A549 (cell line): ENCODE results near the gene VMO1.

ENCODE experiments used
- EP300 ChIP-seq, 2 experiments: fragments of >200 bp; sonication (Bioruptor Twin); formaldehyde crosslinking; IDR thresholded peaks; 2 replicates in 1 of 2; 3 replicates in 1 of 2; pipeline ENCODE4 v1.6.1; 2016 to 2017
- POLR2A ChIP-seq: IDR thresholded peaks from 2 replicates; pipeline ENCODE4 v1.6.1; 2012; ENCODE audit warnings: mild to moderate bottlenecking, low read length
- RAD21 ChIP-seq, 2 experiments: fragments of >200 bp in 1 of 2; sonication (Bioruptor Twin) in 1 of 2; formaldehyde crosslinking in 1 of 2; IDR thresholded peaks in 1 of 2; conservative IDR thresholded peaks in 1 of 2; 2 replicates in 1 of 2; 3 replicates in 1 of 2; pipeline ENCODE4 v1.6.1; 2012 to 2018; ENCODE audit warnings: inconsistent platforms in 1 of 2
- ZC3H11A ChIP-seq: fragments of 450-650 bp; IDR thresholded peaks from 2 replicates; pipeline ENCODE4 v1.6.1; 2014; ENCODE audit warnings: antibody characterized with exemption, mild to moderate bottlenecking
- TF ChIP-seq, protein P1 (sequence below): fragments of >200 bp; sonication (Bioruptor Twin); formaldehyde crosslinking; IDR thresholded peaks from 3 replicates; pipeline ENCODE4 v1.5.1; 2016
- TF ChIP-seq, protein P2 (sequence below): fragments of 200-600 bp; sonication (generic); IDR thresholded peaks from 2 replicates; pipeline ENCODE4 v1.6.1; 2016; ENCODE audit warnings: antibody characterized with exemption, mild to moderate bottlenecking, moderate library complexity
- TF ChIP-seq, protein P3 (sequence below): fragments of 250-450 bp; sonication (Bioruptor Pico); IDR thresholded peaks from 2 replicates; pipeline ENCODE4 v1.5.0; 2021; ENCODE audit warnings: mild to moderate bottlenecking, moderate library complexity, borderline replicate concordance
- TF ChIP-seq, protein P4 (sequence below): fragments of 450-650 bp; IDR thresholded peaks from 2 replicates; pipeline ENCODE4 v1.6.1; 2014; ENCODE audit warnings: antibody characterized with exemption

DNA sequence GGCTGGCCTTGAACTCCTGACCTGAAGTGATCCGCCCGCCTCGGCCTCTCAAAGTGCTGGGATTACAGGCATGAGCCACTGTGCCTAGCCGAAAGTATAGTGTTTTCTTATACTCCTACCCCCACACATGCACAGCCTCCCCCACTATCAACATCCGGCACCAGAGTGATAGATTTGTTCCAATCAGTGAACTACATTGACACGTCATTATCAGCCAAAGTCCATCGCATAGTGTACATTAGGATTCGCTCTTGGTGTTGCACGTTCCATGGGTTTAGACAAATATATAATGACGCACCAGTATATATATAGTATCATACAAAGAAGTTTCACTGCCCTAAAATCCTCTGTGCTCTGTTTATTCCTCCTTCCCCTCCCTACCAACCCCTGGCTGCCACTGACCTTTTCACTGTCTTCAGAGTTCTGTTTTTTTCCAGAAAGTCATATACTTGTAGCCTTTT lies 26.4 kb downstream of the VMO1 start:
- TF ChIP-seq, protein P1, sequence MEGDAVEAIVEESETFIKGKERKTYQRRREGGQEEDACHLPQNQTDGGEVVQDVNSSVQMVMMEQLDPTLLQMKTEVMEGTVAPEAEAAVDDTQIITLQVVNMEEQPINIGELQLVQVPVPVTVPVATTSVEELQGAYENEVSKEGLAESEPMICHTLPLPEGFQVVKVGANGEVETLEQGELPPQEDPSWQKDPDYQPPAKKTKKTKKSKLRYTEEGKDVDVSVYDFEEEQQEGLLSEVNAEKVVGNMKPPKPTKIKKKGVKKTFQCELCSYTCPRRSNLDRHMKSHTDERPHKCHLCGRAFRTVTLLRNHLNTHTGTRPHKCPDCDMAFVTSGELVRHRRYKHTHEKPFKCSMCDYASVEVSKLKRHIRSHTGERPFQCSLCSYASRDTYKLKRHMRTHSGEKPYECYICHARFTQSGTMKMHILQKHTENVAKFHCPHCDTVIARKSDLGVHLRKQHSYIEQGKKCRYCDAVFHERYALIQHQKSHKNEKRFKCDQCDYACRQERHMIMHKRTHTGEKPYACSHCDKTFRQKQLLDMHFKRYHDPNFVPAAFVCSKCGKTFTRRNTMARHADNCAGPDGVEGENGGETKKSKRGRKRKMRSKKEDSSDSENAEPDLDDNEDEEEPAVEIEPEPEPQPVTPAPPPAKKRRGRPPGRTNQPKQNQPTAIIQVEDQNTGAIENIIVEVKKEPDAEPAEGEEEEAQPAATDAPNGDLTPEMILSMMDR = no peak
- no peak for TF ChIP-seq EP300 (IDR thresholded peaks at IDR 0.05)
- TF ChIP-seq, protein P2, sequence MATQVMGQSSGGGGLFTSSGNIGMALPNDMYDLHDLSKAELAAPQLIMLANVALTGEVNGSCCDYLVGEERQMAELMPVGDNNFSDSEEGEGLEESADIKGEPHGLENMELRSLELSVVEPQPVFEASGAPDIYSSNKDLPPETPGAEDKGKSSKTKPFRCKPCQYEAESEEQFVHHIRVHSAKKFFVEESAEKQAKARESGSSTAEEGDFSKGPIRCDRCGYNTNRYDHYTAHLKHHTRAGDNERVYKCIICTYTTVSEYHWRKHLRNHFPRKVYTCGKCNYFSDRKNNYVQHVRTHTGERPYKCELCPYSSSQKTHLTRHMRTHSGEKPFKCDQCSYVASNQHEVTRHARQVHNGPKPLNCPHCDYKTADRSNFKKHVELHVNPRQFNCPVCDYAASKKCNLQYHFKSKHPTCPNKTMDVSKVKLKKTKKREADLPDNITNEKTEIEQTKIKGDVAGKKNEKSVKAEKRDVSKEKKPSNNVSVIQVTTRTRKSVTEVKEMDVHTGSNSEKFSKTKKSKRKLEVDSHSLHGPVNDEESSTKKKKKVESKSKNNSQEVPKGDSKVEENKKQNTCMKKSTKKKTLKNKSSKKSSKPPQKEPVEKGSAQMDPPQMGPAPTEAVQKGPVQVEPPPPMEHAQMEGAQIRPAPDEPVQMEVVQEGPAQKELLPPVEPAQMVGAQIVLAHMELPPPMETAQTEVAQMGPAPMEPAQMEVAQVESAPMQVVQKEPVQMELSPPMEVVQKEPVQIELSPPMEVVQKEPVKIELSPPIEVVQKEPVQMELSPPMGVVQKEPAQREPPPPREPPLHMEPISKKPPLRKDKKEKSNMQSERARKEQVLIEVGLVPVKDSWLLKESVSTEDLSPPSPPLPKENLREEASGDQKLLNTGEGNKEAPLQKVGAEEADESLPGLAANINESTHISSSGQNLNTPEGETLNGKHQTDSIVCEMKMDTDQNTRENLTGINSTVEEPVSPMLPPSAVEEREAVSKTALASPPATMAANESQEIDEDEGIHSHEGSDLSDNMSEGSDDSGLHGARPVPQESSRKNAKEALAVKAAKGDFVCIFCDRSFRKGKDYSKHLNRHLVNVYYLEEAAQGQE = no peak
- TF ChIP-seq, protein P3, sequence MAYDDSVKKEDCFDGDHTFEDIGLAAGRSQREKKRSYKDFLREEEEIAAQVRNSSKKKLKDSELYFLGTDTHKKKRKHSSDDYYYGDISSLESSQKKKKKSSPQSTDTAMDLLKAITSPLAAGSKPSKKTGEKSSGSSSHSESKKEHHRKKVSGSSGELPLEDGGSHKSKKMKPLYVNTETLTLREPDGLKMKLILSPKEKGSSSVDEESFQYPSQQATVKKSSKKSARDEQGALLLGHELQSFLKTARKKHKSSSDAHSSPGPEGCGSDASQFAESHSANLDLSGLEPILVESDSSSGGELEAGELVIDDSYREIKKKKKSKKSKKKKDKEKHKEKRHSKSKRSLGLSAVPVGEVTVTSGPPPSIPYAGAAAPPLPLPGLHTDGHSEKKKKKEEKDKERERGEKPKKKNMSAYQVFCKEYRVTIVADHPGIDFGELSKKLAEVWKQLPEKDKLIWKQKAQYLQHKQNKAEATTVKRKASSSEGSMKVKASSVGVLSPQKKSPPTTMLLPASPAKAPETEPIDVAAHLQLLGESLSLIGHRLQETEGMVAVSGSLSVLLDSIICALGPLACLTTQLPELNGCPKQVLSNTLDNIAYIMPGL = no peak
- no peak for TF ChIP-seq RAD21 (conservative IDR thresholded peaks at IDR 0.05 in 1 of 2, IDR thresholded peaks at IDR 0.05 in 1 of 2)
- TF ChIP-seq POLR2A = no peak
- TF ChIP-seq, protein P4, sequence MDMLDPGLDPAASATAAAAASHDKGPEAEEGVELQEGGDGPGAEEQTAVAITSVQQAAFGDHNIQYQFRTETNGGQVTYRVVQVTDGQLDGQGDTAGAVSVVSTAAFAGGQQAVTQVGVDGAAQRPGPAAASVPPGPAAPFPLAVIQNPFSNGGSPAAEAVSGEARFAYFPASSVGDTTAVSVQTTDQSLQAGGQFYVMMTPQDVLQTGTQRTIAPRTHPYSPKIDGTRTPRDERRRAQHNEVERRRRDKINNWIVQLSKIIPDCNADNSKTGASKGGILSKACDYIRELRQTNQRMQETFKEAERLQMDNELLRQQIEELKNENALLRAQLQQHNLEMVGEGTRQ = no peak
- TF ChIP-seq ZC3H11A = no peak
